ENCODE measurements around the gene MAN2B2.

Gene MAN2B2

DNA sequence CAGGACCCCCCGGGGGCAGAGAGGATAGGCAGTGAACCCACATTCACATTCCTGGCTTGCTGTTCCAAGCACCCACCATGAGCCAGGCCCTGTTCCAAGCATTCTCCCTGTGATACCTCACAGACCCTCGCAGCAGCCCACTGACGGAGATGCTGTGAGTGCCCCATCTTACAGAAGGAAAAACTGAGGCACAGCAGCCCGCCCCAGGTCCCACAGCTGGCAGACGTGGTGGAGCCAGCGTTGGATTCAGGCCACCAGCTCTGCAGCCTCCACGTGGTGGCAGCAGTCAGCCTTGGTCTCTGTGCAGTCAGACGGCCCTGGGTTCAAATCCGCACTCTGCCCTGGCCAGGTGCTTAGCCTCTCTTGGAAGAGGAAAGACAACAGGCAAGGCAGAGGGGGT, 16.8 kb downstream of the MAN2B2 start:
- Mint-ChIP-seq H3K27me3 (no peaks in the 10 kb centered on the region), H3K9me3 (ENCODE audit: low read depth) (no peaks in the 10 kb centered on the region), H3K4me3 (no peak overlapping the region), H3K36me3 (no peaks in the 10 kb centered on the region), H3K27ac (no peak overlapping the region), H3K4me1 (ENCODE audit: low read depth) (no peaks in the 10 kb centered on the region)

GRCh38 chr4:6592804-6593563, 18.0 kb downstream of the MAN2B2 start:
- Mint-ChIP-seq H3K27ac (no peak overlapping the region), H3K27me3 (no peaks in the 10 kb centered on the region), H3K36me3 (no peaks in the 10 kb centered on the region), H3K4me3 (no peak overlapping the region), H3K4me1 (ENCODE audit: low read depth) (no peaks in the 10 kb centered on the region), H3K9me3 (ENCODE audit: low read depth) (no peaks in the 10 kb centered on the region)

DNA sequence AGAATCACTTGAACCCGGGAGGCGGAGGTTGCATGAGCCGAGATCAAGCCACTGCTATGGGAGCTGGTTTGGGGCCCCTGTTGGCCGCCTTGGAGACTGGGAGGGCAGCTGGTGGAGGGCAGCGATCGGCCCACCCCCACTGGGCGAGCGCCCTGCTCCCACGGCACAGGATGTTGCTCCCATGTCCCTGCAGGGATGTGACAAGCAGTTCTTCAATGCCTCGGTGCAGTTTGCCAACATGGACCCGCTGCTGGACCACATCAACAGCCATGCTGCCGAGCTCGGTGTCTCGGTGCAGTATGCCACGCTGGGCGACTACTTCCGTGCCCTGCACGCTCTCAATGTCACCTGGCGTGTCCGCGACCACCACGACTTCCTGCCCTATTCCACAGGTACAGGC, 19.4 kb downstream of the MAN2B2 start:
- Mint-ChIP-seq H3K27ac (no peak overlapping the region), H3K36me3 (no peaks in the 10 kb centered on the region), H3K9me3 (ENCODE audit: low read depth) (no peaks in the 10 kb centered on the region), H3K27me3 (no peaks in the 10 kb centered on the region), H3K4me3 (no peak overlapping the region), H3K4me1 (ENCODE audit: low read depth) (no peaks in the 10 kb centered on the region)

DNA sequence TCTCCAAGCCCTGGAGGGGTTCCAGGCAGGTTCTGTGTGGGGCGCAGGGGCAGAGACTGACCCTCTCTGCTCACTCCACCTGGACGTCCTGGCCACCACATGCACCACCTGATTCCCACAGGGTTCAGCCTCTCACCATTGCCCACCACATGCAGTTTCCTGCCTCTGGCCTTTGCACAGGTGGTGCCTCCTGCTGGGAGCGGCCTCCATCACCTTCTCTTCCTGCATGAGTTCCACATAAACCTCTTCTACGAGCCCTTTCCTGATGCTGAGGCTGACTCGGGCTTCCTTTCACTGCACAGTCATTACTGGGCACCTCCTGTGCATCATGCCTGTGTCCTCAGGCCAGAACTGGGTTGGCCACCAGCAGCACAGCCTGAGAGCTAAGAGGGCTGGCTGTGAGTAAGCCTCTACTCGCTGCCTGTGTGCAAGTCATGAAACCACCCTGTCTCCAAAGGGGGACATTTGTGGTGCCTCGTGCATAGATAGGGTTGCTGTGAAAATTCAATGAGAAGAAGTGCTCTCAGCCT, 19.9 kb downstream of the MAN2B2 start:
- Mint-ChIP-seq H3K9me3 (ENCODE audit: low read depth) (no peaks in the 10 kb centered on the region), H3K27ac (no peak overlapping the region), H3K4me1 (ENCODE audit: low read depth) (no peaks in the 10 kb centered on the region), H3K4me3 (no peak overlapping the region), H3K27me3 (no peaks in the 10 kb centered on the region), H3K36me3 (no peaks in the 10 kb centered on the region)

DNA sequence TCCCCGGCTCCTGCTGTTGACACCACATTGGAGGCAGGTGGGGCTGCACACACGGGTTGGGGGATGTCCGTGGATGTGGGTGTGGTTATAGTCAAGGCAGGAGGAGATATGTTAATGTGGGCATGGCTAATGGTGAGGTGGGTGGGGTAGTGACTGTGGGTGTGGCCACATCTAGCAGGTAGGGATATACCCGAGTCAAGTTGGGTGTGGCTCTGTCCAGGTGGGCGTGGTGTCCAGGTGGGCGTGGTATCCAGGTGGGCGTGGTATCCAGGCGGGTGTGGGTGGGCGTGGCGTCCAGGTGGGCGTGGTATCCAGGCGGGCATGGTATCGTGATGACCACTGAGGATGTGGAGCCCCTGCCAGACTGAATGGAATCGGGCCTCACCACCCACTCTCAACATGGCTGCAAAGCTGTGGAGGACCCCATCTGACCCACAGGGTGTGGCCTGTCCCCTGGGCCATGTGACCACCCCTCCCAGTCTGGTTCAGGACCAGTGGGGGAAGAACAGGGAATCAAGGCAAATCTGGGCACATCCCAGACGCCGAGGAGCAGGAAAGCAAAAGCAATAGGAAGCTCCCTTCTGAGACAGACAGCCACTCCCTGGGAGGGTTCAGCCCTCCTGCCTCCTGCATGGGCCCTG, 21.0 kb downstream of the MAN2B2 start:
- H3K36me3 Mint-ChIP-seq: no peaks in the 10 kb centered on the region
- H3K4me1 Mint-ChIP-seq (ENCODE audit: low read depth): no peaks in the 10 kb centered on the region

DNA sequence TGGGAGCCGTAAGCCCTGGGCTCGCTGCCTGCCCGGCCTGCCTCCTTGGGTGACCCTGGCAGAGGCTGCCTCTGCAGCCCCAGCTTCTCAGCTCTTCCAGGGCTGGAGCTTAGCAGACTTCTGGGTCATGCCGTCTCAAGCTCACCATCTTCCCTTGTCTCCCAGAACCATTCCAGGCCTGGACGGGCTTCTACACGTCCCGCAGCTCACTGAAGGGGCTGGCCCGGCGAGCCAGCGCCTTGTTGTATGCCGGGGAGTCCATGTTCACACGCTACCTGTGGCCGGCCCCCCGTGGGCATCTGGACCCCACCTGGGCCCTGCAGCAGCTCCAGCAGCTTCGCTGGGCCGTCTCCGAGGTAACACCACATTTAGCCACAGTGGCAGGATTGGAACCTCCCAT, 22.0 kb downstream of the MAN2B2 start:
- no peaks in the 10 kb centered on the region for H3K9me3 Mint-ChIP-seq (ENCODE audit: low read depth)
- H3K27me3 Mint-ChIP-seq: no peaks in the 10 kb centered on the region
- H3K36me3 Mint-ChIP-seq: peaks cover 3% of the 10 kb centered on the region
- no peak overlapping the region for H3K4me3 Mint-ChIP-seq
- H3K27ac Mint-ChIP-seq: no peak overlapping the region
- no peaks in the 10 kb centered on the region for H3K4me1 Mint-ChIP-seq (ENCODE audit: low read depth)

More for the DNA sequence above, 21.0 kb downstream of the MAN2B2 start:
- Mint-ChIP-seq H3K27me3 (no peaks in the 10 kb centered on the region), H3K27ac (no peak overlapping the region), H3K4me3 (no peak overlapping the region), H3K9me3 (ENCODE audit: low read depth) (no peaks in the 10 kb centered on the region)

DNA sequence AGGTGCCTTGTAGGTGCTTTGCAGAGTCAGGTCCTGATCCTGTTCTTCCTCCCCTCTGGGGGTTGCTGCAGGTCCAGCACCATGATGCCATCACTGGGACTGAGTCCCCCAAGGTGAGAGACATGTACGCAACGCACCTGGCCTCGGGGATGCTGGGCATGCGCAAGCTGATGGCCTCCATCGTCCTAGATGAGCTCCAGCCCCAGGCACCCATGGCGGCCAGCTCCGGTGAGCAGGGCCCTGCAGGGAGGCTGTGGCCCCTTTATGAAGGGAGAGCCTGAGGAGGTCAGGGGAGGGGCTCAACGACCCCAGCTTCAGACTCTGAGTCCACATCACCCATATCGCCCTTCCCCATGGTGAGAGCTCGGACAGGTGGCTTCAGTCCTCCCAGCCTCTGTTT, 23.1 kb downstream of the MAN2B2 start:
- H3K9me3 Mint-ChIP-seq (ENCODE audit: low read depth): no peaks in the 10 kb centered on the region
- H3K36me3 Mint-ChIP-seq: peaks cover 3% of the 10 kb centered on the region
- H3K27ac Mint-ChIP-seq: no peak overlapping the region

DNA sequence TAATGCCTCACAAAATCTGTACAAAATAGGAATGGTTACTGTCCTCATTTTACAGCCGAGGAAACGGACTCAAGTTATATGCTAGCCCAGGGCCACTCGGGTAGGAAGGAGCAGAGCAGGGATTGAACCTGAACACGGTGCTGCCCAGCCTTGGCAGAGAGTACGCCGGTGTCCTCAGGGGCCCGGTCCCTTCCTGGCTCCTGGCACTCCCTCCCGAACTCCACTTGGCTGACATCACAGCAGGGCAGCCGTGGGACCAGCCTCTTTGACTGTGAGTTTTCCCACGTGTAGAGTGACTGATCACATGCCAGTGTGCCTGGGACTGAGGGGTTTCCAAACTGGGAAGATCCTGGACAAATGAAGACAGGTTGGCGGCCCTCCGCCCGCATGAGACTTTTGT, 23.7 kb downstream of the MAN2B2 start:
- Mint-ChIP-seq H3K36me3 (peaks cover 6% of the 10 kb centered on the region), H3K9me3 (ENCODE audit: low read depth) (no peaks in the 10 kb centered on the region), H3K27ac (no peak overlapping the region), H3K4me1 (ENCODE audit: low read depth) (no peaks in the 10 kb centered on the region), H3K27me3 (no peaks in the 10 kb centered on the region), H3K4me3 (no peak overlapping the region)

More for the DNA sequence above, 23.1 kb downstream of the MAN2B2 start:
- Mint-ChIP-seq H3K4me3 (no peak overlapping the region), H3K27me3 (no peaks in the 10 kb centered on the region), H3K4me1 (ENCODE audit: low read depth) (no peaks in the 10 kb centered on the region)

DNA sequence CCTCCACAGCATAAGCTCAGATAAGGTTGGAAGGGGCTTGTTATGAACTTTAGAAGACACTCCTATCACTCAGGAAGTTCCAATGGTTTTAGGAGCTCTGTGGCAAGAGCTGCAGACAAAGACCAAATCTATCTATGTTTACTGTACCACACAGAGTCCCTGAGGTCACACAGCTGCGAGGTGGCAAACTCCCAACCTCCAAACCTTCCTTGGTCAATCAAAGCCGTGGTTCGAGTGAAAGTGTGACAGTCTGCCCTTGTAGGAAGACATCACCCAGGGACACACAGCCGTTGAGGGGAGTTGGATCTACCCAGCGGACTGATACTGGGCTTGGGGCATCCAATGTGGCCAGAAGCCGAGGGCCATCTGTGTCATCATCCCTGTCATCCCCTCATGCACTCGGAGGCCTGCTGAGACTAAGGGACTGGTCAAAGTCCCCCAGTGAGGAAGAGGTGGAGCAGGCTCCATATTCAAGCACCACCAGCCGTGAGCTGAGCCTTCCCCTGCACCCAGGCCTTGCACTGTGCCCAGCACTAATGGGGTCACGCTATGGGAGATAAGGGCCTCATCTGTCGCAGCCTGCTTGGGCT, 26.8 kb downstream of the MAN2B2 start:
- Mint-ChIP-seq H3K4me1 (ENCODE audit: low read depth) (no peaks in the 10 kb centered on the region), H3K36me3 (peaks cover 23% of the 10 kb centered on the region), H3K4me3 (no peak overlapping the region), H3K9me3 (ENCODE audit: low read depth) (no peaks in the 10 kb centered on the region), H3K27me3 (no peaks in the 10 kb centered on the region), H3K27ac (no peak overlapping the region)

GRCh38 chr4:6602289-6602688, 27.3 kb downstream of the MAN2B2 start:
- no peaks in the 10 kb centered on the region for H3K27me3 Mint-ChIP-seq
- no peaks in the 10 kb centered on the region for H3K9me3 Mint-ChIP-seq (ENCODE audit: low read depth)
- H3K36me3 Mint-ChIP-seq: peaks cover 23% of the 10 kb centered on the region
- no peaks in the 10 kb centered on the region for H3K4me1 Mint-ChIP-seq (ENCODE audit: low read depth)
- H3K27ac Mint-ChIP-seq: no peak overlapping the region
- no peak overlapping the region for H3K4me3 Mint-ChIP-seq

- H3K4me1 Mint-ChIP-seq (ENCODE audit: low read depth): no peaks in the 10 kb centered on the region
- H3K9me3 Mint-ChIP-seq (ENCODE audit: low read depth): no peaks in the 10 kb centered on the region
- peaks cover 29% of the 10 kb centered on the region for H3K36me3 Mint-ChIP-seq
- no peak overlapping the region for H3K4me3 Mint-ChIP-seq
- H3K27ac Mint-ChIP-seq: no peak overlapping the region
- H3K27me3 Mint-ChIP-seq: no peaks in the 10 kb centered on the region
Measured at GRCh38 chr4:6603128-6603527, 28.1 kb downstream of the MAN2B2 start.

- Mint-ChIP-seq H3K9me3 (ENCODE audit: low read depth) (no peaks in the 10 kb centered on the region), H3K4me3 (no peak overlapping the region), H3K27me3 (no peaks in the 10 kb centered on the region)
Measured at GRCh38 chr4:6605114-6605513, 30.1 kb downstream of the MAN2B2 start.

GRCh38 chr4:6605605-6606004, 30.6 kb downstream of the MAN2B2 start:
- H3K36me3 Mint-ChIP-seq: peaks cover 29% of the 10 kb centered on the region
- H3K4me1 Mint-ChIP-seq (ENCODE audit: low read depth): no peaks in the 10 kb centered on the region
- H3K9me3 Mint-ChIP-seq (ENCODE audit: low read depth): no peaks in the 10 kb centered on the region
- H3K27me3 Mint-ChIP-seq: no peaks in the 10 kb centered on the region
- no peak overlapping the region for H3K27ac Mint-ChIP-seq
- no peak overlapping the region for H3K4me3 Mint-ChIP-seq

More at GRCh38 chr4:6605114-6605513, 30.1 kb downstream of the MAN2B2 start:
- H3K36me3 Mint-ChIP-seq: peaks cover 29% of the 10 kb centered on the region
- no peak overlapping the region for H3K27ac Mint-ChIP-seq
- H3K4me1 Mint-ChIP-seq (ENCODE audit: low read depth): no peaks in the 10 kb centered on the region

DNA sequence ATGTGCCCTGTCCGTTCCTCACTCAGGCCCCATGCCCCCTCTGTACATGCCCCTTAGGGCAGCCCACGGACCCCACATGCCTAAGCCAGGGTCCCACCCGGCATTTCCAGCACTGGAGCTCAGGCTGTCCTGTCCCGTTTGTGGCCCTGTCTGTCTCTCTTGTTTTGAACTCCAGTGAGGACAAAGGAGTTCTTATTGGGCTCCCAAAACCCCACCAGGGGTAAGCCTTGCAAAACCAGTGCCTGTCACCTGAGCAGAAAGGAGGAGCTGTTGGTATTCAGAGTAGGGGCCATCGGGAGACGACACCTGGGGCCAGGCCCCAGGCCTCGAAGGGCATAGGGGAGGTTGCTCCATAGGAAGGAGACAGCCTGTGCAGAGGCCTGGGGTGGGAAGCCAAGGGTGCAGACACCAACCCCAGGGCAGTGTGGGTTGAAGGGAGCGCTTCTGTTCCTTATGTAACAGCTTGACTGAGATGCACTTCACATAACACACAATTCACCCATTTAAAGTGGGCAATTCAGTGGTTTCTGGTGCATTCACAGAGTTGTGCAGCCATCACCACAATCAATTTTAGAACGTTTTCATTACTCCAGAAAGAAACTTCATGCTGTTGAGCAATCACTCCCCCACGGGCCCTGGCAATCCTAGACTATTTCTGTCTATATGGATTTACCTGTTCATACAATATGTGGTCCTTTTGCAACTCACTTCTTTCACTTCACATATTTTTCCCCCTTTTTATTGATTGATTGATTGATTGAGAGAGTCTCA, 31.7 kb downstream of the MAN2B2 start:
- H3K36me3 Mint-ChIP-seq: peaks cover 30% of the 10 kb centered on the region
- no peaks in the 10 kb centered on the region for H3K4me1 Mint-ChIP-seq (ENCODE audit: low read depth)
- peak overlapping the region; percentile 22 for H3K27ac Mint-ChIP-seq

More for the DNA sequence above, 31.7 kb downstream of the MAN2B2 start:
- Mint-ChIP-seq H3K9me3 (ENCODE audit: low read depth) (no peaks in the 10 kb centered on the region), H3K27me3 (no peaks in the 10 kb centered on the region), H3K4me3 (no peak overlapping the region)
